ENCODE measurements around the gene LACTBL1.
"Not testable (repeated sequence)": the region's sequence is repeated elsewhere in the genome, so short reads cannot be mapped to it uniquely, and the experiment has no call there.

DNA sequence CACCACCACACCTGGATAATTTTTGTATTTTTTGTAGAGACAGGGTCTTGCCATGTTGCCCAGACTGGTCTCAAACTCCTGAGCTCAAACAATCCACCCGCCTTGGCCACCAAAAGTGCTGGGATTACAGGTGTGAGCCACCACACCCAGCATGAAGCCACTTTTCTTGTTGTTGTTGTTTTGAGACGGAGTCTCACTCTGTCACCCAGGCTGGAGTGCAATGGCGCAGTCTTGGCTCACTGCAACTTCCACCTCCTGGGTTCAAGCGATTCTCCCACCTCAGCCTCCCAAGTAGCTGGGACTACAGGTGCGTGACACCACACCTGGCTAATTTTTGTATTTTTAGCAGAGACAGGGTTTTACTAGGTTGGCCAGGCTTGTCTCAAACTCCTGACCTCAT, 27.5 kb downstream of the LACTBL1 start:
- TF ChIP-seq, protein P1, sequence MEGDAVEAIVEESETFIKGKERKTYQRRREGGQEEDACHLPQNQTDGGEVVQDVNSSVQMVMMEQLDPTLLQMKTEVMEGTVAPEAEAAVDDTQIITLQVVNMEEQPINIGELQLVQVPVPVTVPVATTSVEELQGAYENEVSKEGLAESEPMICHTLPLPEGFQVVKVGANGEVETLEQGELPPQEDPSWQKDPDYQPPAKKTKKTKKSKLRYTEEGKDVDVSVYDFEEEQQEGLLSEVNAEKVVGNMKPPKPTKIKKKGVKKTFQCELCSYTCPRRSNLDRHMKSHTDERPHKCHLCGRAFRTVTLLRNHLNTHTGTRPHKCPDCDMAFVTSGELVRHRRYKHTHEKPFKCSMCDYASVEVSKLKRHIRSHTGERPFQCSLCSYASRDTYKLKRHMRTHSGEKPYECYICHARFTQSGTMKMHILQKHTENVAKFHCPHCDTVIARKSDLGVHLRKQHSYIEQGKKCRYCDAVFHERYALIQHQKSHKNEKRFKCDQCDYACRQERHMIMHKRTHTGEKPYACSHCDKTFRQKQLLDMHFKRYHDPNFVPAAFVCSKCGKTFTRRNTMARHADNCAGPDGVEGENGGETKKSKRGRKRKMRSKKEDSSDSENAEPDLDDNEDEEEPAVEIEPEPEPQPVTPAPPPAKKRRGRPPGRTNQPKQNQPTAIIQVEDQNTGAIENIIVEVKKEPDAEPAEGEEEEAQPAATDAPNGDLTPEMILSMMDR (IDR thresholded peaks at IDR 0.05): not testable (repeated sequence)
- not testable (repeated sequence) for TF ChIP-seq POLR2A (IDR thresholded peaks at IDR 0.05)

Measured in testis (tissue), 2 donors.